ENCODE measurements around the gene KLHDC7B. TPM values are rescaled to one million over a fixed set of nuclear protein-coding genes. Genes with fewer than 3 reads are reported as not detected.
"Not testable (repeated sequence)": the region's sequence is repeated elsewhere in the genome, so short reads cannot be mapped to it uniquely, and the experiment has no call there.

The KLHDC7B gene
- total RNA-seq, 1 experiment from 2014 or later = not detected

DNA sequence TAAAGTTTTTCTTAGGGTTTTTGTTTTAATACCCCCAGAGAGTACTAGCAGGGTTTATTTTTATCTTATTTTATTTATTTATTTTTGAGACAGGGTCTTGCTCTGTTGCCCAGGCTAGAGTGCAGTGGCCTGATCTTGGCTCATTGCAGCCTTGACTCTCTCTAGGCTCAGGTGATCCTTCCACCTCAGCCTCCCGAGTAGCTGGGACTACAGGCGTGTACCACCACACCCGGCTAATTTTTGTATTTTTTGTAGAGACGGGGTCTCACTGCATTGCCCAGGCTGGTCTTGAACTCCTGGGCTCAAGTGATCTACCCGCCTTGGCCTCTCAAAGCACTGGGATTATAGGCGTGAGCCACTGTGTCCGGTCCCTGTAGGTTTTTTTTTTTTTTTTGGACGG lies 25.5 kb upstream of the KLHDC7B start:
- DNase-seq (ENCODE audit: low spot score); POLR2A ChIA-PET; H3K27me3 Mint-ChIP-seq (ENCODE audit: low read depth); H3K4me3 Mint-ChIP-seq; H3K36me3 Mint-ChIP-seq; ATAC-seq; CTCF ChIA-PET; H3K9me3 Mint-ChIP-seq; H3K4me1 Mint-ChIP-seq; H3K27ac Mint-ChIP-seq: not testable (repeated sequence)
- TF ChIP-seq ZNF121 (CRISPR knock-in tag; IDR thresholded peaks at IDR 0.05) = 0 out of 2 replicates have a peak, but pooled peaks have one; percentile 9

DNA sequence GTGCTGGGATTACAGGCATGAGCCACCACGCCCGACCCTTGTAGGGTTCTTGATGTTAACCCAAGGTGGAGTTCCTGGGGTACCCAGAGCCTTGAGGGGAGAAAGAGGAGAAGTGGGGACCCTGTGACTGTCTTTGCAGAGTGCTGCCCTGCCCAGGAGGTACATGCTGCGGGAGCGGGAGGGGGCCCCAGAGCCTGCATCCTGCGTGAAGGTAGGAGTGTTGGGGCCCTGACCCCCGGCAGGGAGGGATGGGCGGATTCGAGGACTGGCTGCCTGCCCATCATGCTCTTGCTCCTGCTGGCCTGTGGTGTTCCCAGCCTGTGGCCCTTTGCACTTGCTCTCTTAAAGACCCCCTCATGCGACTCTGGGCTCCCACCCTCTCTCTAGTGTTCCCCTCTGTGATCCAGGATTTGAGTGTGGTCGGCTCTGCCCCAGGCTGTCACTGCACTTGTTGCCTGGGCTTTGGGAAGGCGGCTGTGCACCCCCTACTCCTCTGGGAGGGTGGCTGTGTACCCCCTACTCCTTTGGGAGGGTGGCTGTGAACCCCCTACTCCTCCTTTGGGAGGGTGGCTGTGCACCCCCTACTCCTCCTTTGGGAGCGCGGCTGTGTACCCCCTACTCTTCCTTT lies 24.8 kb upstream of the KLHDC7B start:
- Mint-ChIP-seq H3K27me3 (ENCODE audit: low read depth) (no peaks in the 10 kb centered on the region), H3K4me1 (peaks cover 6% of the 10 kb centered on the region), H3K4me3 (no peak overlapping the region), H3K27ac (no peak overlapping the region), H3K9me3 (no peaks in the 10 kb centered on the region), H3K36me3 (peaks cover 10% of the 10 kb centered on the region)
- ChIA-PET CTCF (no interaction called here), POLR2A (no interaction called here)
- no peak for TF ChIP-seq ZNF138 (CRISPR knock-in tag; conservative IDR thresholded peaks at IDR 0.05)
- TF ChIP-seq ZNF532 (CRISPR knock-in tag; IDR thresholded peaks at IDR 0.05; ENCODE audit: borderline replicate concordance) = no peak
- TF ChIP-seq ZNF121 (CRISPR knock-in tag; IDR thresholded peaks at IDR 0.05) = no peak
- no peak for TF ChIP-seq FOXK1 (CRISPR knock-in tag; IDR thresholded peaks at IDR 0.05)
- TF ChIP-seq PRRX2 (CRISPR knock-in tag; IDR thresholded peaks at IDR 0.05) = no peak
- TF ChIP-seq MLX (CRISPR knock-in tag; IDR thresholded peaks at IDR 0.05) = no peak
- no peak for TF ChIP-seq AR (CRISPR knock-in tag; IDR thresholded peaks at IDR 0.05)
- no peak for TF ChIP-seq NFE2L1 (CRISPR knock-in tag; IDR thresholded peaks at IDR 0.05)
- TF ChIP-seq, protein P1, sequence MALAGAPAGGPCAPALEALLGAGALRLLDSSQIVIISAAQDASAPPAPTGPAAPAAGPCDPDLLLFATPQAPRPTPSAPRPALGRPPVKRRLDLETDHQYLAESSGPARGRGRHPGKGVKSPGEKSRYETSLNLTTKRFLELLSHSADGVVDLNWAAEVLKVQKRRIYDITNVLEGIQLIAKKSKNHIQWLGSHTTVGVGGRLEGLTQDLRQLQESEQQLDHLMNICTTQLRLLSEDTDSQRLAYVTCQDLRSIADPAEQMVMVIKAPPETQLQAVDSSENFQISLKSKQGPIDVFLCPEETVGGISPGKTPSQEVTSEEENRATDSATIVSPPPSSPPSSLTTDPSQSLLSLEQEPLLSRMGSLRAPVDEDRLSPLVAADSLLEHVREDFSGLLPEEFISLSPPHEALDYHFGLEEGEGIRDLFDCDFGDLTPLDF (CRISPR knock-in tag; IDR thresholded peaks at IDR 0.05) = no peak
- TF ChIP-seq JUN (CRISPR knock-in tag; IDR thresholded peaks at IDR 0.05) = no peak
- TF ChIP-seq, protein P2, sequence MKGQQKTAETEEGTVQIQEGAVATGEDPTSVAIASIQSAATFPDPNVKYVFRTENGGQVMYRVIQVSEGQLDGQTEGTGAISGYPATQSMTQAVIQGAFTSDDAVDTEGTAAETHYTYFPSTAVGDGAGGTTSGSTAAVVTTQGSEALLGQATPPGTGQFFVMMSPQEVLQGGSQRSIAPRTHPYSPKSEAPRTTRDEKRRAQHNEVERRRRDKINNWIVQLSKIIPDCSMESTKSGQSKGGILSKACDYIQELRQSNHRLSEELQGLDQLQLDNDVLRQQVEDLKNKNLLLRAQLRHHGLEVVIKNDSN (CRISPR knock-in tag; IDR thresholded peaks at IDR 0.05) = no peak
- DNase-seq (ENCODE audit: low spot score) (no peak), ATAC-seq (no peak)

- ChIA-PET CTCF (interaction anchor here (1.2 kb wide), 1 partner anchor 41 kb away, joined by 3 read pairs; the partner anchor contains the start of gene SYCE3), POLR2A (no interaction called here)
- DNase-seq (ENCODE audit: low spot score) = no peak
- Mint-ChIP-seq H3K4me3 (no peak overlapping the region), H3K4me1 (peaks cover 6% of the 10 kb centered on the region), H3K36me3 (peaks cover 10% of the 10 kb centered on the region), H3K9me3 (no peaks in the 10 kb centered on the region), H3K27me3 (ENCODE audit: low read depth) (peaks cover 2% of the 10 kb centered on the region), H3K27ac (no peak overlapping the region)
- no peak for TF ChIP-seq ZNF263 (CRISPR knock-in tag; IDR thresholded peaks at IDR 0.05; ENCODE audit: low read depth)
- TF ChIP-seq, protein P2 (CRISPR knock-in tag; IDR thresholded peaks at IDR 0.05) = no peak
- TF ChIP-seq PRRX2 (CRISPR knock-in tag; IDR thresholded peaks at IDR 0.05) = no peak
- ATAC-seq = no peak
Measured at GRCh38 chr22:50521710-50522109, 24.0 kb upstream of the KLHDC7B start.
